ENCODE results near the gene MTRR.
A peak's percentile ranks its signal among the peaks of the same experiment; 100 is the strongest.

Gene MTRR

DNA sequence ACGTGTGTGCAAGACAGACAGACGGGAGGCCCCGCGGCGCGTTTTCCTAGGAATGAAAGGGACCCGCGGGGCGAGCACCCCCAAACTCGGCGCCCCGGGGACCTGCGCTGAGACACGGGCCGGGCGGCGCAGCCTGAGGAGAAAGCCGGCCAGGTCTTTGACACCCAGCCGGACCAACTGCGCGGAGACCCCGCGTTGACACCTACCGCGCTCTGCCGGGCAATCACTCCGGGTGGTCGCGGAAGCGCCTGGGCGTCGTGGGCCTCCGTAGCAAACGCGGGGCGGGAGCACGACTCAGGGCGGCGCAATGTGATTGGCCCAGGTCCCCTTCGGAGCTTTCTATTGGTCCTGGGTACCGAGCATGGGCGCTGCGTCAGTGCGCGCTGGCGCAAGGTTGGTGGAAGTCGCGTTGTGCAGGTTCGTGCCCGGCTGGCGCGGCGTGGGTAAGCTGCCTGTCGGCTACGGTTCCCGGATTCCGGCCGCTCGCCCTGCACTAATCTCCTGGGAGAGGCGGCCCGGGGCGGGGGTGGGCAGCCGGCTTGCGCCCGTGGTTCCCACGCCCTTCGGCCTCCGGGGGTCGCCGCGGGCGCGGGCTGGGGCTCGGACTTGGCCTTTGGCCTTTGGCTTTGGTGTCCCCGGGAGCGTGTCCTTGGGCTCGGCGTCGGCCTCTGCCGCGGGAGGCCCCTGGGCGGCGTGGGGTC lies at the start of gene MTRR, which contains the start of gene FASTKD3:
TSS of gene MTRR (plus strand) at position 376 of the 701 bp plus-strand sequence. CDS start 1,647 bp downstream, outside the sequence.
TSS of gene FASTKD3 (minus strand) at position 259 of the 701 bp plus-strand sequence. CDS start 948 bp downstream, outside the sequence.
- DNase-seq: peak; percentile 85

- no peak for DNase-seq
These were observed 46.5 kb upstream of the MTRR start for GRCh38 chr5:7822449-7822848.

DNA sequence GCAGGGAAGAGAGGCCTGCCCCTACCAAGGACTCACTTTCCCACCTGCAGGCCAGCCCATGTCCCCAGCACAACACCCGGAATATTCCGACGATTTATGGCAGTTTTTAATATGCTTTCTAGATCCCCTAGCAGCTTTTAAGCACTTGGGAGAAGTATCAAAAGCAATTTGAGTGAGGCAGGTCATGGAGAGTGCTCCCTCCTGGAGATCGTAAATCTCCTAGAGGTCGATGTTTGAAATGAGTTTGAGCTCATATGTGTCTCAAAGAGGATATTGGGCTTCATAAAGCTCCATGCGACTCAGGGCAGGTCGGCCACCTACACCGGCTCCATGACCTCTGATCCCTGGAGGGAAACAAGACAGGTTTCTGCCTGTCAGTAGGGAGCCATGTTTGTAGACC lies 45.4 kb upstream of the MTRR start:
- DNase-seq: no peak

- DNase-seq: no peak
These were observed 44.0 kb upstream of the MTRR start for GRCh38 chr5:7824995-7825394.

DNA sequence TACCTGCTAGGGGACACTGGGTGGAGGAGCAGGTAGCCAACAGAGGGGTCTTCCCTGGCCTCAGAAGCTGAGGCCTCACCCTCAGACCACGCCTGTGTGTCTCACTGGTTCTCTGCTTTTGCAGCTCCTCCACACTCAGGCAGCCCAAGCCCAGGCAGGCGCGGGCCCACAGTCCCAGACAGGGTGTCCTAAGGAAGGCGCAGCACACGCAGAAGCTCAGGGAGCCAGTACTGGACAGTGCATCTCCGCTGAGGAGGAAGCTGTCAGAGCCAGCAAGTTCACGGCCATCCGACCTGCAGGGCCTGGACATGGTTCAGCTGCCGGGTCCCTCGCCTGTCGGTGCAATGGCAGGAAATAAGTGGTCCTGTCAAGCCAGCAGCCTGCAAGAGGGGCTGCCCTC lies 43.3 kb upstream of the MTRR start:
- DNase-seq: no peak

DNA sequence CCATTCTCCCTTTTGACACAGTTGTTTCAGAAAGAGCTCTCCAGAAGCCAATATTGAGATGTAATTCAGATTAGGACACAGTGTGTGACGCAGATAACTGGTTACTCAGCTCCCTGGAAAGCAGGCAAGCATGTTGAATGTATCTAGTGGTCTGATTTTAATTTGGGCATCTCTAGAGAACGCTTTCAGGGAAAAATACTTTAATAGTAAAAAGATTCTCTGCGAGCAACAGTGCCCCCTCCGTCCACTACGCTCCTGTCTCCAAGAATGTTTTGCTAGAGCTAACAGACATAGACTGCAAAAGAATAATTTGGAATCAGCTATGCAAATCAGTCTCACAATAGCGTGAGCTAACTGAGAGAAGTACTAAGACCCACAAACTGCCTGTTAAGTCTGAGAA lies 41.3 kb upstream of the MTRR start:
- DNase-seq: no peak

DNA sequence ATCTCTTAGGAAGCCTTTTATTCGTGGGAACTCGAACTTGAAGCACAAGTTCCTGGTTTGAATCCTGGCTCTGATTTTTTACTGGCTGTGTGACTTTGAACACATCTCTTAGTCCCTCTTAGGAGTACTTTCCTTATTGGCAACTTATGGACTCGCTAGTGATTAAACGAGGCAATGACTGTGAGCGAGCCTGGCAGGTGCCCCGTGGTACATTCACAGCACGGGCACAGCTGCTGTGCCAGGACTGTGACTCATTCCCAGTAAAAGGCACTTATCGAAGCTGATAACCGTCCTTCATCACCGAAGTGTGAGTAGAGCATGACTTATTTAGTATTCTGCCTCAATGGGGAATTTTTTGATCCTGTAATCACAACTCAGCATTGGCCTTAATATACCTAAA lies 40.7 kb upstream of the MTRR start:
- no peak for DNase-seq

- DNase-seq: no peak
These were observed 34.0 kb upstream of the MTRR start for GRCh38 chr5:7834982-7835381.

DNA sequence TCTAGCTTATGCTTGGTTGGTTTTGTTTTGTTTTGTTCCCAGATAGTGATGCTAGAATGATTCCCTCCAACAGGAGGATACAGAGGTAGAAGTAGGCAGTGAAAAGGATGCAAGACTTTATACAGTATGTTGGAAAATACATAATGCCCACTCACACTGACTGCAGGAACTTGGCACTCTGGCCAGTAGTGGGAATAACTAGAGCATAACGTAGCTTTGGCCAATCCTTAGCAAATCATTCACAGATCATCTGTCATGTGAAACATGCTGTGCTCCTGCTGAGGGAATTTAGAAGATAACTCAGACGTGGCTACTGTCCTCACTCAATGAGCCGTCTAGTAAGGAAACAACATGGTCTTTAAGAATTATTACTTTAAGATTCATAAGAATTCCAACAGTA lies 31.5 kb upstream of the MTRR start:
- DNase-seq: no peak

DNA sequence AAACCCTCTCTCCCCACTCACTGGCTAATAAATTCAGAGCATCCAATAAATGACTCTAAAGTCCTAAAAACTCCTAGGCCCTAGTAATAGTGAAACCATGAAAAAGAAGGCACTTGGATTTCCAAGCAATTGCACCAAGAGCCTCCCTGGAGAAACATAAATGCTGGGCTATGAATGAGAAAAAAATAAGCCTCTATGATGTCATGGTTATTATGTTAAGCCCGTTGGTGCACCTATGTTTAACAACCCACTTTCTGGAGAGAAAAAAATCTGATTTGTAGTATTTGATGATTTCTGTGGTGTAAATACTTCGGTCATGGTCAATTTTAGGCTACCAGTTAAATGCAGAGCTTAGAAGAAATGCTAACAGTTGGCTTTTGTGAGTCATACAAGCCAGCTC lies 26.4 kb upstream of the MTRR start:
- DNase-seq: no peak

DNA sequence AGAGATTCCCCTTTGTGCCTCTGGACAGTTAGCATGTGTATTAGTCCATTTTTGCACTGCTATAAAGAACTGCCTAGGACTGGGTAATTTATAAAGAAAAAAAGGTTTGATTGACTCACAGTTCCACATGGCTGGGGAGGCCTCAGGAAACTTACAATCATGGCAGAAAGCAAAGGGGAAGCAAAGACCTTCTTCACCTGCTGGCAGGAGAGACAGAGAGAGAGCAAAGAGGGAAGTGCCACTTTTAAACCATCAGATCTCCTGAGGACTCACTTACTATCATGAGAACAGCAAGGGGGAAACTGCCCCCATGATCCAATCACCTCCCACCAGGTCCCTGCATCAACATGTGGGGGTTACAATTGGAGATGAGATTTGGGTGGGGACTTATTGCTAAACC lies 24.0 kb upstream of the MTRR start:
- DNase-seq: no peak

- no peak for DNase-seq
These were observed 23.4 kb upstream of the MTRR start for GRCh38 chr5:7845557-7845956.

DNA sequence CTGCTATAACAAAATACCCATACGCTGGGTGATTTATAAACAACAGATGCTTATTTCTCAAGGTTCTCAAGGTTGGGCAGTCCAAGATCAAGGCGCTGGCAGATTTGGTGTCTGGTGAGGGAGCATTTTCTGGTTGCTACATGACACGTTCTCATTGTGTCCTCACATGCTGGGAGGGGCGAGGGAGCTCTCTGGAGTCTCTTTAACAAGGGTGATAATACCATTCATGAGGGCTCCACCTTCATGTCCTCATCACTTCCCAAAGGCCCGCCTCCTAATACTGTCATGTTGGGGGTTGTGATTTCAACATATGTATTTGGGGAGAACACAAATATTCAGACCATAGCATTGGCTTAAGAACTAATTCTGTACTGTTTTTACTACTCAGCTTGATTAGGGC lies 22.6 kb upstream of the MTRR start:
- no peak for DNase-seq

DNA sequence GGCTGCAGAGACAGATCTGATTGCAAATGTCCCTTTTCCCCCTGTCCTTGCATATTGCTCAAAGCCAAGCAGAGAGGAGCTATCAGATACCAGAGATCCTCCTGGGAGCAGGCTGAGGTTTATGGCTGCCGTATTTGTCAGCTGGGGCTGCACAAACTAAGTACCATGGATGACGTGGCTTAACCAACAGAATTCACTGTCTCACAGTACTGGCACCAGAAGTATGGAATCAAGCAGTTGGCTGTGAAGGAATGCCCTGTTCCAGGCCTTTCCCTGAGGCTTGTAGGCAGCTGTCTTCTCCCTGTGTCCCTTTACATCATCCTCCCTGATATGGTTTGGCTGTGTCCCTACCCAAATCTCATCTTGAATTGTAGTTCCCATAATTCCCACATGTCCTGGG lies 20.7 kb upstream of the MTRR start:
- no peak for DNase-seq

DNA sequence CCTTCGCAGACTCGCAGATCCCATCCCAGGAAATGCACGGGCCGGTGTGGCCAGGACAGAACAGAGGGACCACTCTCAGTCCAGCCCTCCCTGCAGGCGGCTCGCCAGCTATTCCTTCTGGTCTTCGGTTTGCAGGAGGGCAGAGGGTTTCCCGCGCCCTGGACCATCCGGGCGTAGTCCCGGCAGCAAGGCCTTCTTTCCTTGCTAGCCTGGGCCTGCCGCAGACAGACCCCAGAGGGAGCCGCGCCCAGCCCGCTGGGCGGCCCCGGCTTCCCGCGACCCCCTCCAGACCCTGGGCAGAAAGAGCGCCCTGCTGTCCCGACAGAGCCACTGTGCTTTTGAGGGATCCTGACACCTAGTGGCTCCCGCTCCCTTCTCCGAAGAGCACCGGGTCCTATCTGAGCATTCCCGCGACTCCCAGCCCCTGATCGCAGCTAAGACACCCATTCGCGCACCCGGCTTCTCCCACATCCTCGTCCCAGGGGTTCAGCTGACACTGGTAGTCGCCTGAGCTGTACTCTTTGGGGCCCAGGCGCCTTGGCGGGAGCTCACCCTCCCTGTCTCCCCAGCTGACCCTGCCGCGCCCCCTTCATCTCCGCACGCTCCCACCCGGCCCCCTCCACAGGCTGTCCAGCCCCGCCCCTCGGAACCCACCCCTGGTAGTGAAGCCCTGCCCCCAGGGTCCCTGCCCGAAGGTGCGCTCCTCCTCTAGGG lies 19.1 kb upstream of the MTRR start:
- DNase-seq: peak; percentile 10

- DNase-seq: peak; percentile 23
These were observed 18.3 kb upstream of the MTRR start, which contains the start of gene CFAP90 for GRCh38 chr5:7850395-7851239. Gene CFAP90, minus strand, starts transcription at chr5:7851133. Its CDS starts 112 bp downstream, at chr5:7851021.

DNA sequence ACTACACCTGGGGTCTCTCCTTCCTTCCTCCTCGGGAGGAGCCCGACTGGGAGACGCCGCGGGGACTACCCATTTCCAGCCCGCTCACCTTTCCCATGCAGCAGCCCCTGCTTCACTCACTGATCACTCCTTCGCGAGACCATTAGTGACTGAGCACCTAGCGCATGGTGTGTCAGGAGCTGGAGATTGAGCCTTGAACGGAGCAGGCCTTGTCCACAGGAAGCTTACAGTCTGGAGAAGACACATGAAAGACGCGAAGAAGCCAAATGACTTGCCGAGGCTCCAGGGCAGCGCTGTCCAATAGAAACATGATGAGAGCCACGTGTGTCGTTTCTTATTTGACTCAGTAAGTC lies 17.7 kb upstream of the MTRR start:
- DNase-seq: no peak

DNA sequence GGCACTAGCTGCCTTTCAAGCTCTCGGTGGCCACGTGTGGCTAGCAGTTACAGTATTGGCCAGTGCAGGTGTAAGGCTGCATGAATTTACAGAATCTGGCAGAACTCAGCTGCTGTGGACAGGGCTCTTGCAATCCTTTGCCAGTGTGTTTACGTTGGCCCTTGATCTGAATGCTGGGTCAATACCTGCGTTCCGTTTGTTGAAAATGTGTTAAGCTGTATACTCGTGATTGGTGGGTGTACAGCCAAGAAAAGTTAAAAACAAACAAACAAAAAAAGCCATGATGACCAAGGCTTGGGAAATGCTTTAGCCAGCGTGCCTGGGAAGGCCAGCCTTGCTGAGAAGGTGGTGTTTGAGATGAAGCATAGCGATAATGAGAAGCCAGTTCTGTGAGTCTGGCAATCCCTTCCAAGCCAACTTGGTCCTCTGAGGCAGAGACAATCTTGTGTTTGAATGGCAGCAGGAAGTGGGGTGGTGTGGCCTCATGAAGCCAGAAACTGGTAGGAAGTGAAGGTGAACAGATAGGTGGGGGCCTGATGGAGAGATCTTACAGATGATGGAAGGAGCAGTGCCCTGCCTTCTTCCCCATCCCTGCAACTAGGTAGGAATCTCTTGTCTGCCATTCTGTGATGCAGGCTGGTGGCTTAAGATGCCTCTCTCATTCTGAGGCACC lies 17.2 kb upstream of the MTRR start:
- DNase-seq: no peak

DNA sequence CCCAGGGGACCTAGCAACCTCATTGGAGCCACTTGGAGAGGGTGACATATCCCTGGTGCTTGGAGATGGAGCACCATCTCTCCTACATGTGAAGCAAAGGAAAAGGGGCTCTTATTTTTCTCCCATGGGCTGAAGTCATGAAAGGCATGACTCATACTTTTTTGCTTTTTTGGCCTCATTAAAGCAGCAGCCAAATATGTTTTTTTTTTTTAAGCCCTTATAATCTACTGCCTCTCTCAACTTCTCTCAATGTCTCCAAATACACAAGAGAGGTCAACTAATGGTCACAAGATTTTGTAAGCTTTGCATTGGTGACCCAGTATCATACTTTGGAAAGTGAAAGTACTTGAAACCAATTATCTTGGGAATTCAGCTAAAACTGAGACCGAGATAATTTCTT lies 16.4 kb upstream of the MTRR start:
- DNase-seq: no peak

DNA sequence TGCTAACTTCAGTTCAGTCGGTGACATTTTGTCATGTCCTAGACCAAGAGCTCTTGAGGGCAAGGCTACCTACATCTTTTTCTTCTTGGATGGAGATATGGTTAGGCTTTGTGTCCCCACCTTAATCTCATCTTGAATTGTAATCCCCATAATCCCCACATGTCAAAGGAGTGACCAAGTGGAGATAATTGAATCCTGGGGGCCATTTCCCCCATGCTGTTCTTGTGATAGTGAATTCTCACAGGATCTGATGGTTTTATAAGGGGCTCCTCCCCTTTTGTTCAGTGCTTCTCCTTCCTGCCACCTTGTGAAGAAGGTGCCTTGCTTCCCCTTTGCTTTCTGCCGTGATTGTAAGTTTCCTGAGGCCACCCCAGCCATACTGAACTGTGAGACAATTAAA lies 16.0 kb upstream of the MTRR start:
- no peak for DNase-seq

DNA sequence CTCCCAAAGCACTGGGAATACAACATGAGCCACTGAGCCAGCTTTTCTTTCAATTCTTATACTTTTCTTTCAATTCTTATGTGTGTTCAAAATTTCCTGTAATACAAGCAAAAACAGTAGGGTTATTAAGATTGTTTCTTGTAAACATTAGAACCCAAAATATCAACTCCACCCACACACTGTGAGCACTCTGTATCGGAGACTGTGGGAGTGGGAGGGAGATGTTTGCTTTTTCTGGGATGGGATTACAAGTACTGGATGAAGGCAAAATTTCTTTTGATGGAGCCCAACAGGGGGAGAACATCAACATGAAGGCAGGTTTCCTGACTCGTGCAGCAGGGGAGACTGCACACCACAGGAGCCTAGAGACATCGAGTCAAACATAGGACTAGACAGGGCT lies 13.3 kb upstream of the MTRR start:
- no peak for DNase-seq

- no peak for DNase-seq
These were observed 12.1 kb upstream of the MTRR start for GRCh38 chr5:7856855-7857254.

DNA sequence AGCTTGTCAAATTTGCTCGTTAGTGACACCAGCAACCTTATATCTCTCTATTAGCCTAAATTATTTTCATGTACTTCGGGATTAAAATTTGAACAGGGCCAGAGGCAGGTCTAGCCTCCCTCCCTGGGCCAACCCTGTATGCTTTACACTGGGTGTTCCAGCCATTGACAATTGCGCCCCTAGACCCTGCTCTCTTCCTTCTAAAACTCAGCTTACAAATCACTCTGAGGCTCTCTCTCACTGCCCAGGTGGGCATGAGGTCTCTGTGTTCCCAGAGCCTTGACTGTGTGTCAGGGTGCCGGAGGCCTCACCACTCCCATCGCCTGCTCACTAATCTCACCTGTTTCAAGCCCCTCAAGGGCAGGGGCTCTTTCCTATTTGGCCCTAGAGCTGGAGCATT lies 11.6 kb upstream of the MTRR start:
- DNase-seq: no peak
